Vagina (tissue), 2 donors: ENCODE data around the gene NAP1L1. TPM values are rescaled to one million over a fixed set of nuclear protein-coding genes. Genes with fewer than 3 reads are reported as not detected.

Experiments
- DNase-seq, 2 donors: peaks; one replicate each; pipeline ENCODE4 v3.0.0-alpha.2; 2017; ENCODE audit errors: extremely low spot score in 2 of 2
- H3K27ac ChIP-seq: fragments of 200-600 bp; sonication (generic); one replicate; pipeline ENCODE4 v1.5.1; 2019
- H3K27me3 ChIP-seq: fragments of 200-600 bp; sonication (generic); one replicate; pipeline ENCODE4 v1.5.1; 2019
- H3K36me3 ChIP-seq, 2 donors: fragments of 200-600 bp; sonication (generic); one replicate each; pipeline ENCODE4 v1.5.1; 2017 to 2019
- H3K4me1 ChIP-seq: fragments of 200-600 bp; sonication (generic); one replicate; pipeline ENCODE4 v1.5.1; 2019
- H3K4me3 ChIP-seq, 2 donors: fragments of 200-600 bp; sonication (generic); 1 replicate in 1 of 2; 2 replicates in 1 of 2; pipeline ENCODE4 v1.5.1; 2016 to 2019
- H3K9me3 ChIP-seq: fragments of 200-600 bp; sonication (generic); one replicate; pipeline ENCODE4 v1.5.1; 2019
- POLR2A ChIP-seq, 2 donors: fragments of 450-650 bp; IDR thresholded peaks; one replicate each; pipeline ENCODE4 v1.6.1; 2017; ENCODE audit warnings: antibody characterized with exemption in 2 of 2, mild to moderate bottlenecking in 2 of 2, moderate library complexity in 2 of 2
- POLR2AphosphoS5 ChIP-seq, 2 donors: sonication (generic); formaldehyde crosslinking; IDR thresholded peaks; one replicate each; pipeline ENCODE4 v1.9.0; 2017; ENCODE audit warnings: antibody characterized with exemption in 2 of 2, mild to moderate bottlenecking in 2 of 2, low read depth in 1 of 2; ENCODE audit not compliant: insufficient read depth in 1 of 2
- intact Hi-C: fragments of 100-400 bp; cut with DNase I; formaldehyde crosslinking; loops from one replicate; pipeline ENCODE4 v1.15.1; 2023
- total RNA-seq: library from RNA; depleted of rRNA; stranded (reverse); fragments of >200 nt; gene quantifications from one replicate; pipeline ENCODE4 v1.2.3, GENCODE V29; 2016
- TF ChIP-seq, protein P1 (sequence below), 3 experiments: fragments of 450-650 bp in 2 of 3; fragments of 200-600 bp in 1 of 3; sonication (generic) in 1 of 3; IDR thresholded peaks; one replicate each; pipeline ENCODE4 v1.5.1; 2017 to 2019; ENCODE audit warnings: antibody characterized with exemption in 3 of 3, mild to moderate bottlenecking in 2 of 3, moderate library complexity in 2 of 3

NAP1L1 gene
- total RNA-seq, 1 donor from 2014 or later, result 318 TPM

GRCh38 chr12:76020731-76021672, 63.5 kb downstream of the NAP1L1 start:
- DNase-seq, result no peak

DNA sequence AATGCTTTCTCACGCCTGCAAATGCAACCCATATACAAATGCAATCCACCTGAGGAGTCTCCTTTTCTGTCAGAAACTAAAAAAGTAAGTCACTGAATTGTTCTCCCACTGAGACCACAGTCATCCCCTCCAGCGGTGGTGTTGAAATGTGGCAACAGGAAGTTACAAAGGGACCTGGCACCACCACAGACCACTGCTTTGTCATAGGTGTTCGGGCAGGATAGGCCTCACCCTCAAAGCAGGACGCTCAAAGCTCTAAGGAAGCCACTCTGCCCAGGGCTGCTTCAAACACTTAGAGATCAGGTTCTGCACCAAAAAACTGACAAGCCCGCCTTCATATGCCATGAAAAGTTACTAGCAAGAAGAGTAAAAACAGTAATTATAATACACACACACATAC, 64.2 kb downstream of the NAP1L1 start:
- Histone ChIP-seq H3K4me3 (no peak overlapping the region), H3K27ac (peak overlapping the region; percentile 51), H3K4me1 (peaks cover 11% of the 10 kb centered on the region), H3K27me3 (no peaks in the 10 kb centered on the region), H3K36me3 (no peaks in the 10 kb centered on the region), H3K9me3 (no peaks in the 10 kb centered on the region)
- TF ChIP-seq, protein P1, sequence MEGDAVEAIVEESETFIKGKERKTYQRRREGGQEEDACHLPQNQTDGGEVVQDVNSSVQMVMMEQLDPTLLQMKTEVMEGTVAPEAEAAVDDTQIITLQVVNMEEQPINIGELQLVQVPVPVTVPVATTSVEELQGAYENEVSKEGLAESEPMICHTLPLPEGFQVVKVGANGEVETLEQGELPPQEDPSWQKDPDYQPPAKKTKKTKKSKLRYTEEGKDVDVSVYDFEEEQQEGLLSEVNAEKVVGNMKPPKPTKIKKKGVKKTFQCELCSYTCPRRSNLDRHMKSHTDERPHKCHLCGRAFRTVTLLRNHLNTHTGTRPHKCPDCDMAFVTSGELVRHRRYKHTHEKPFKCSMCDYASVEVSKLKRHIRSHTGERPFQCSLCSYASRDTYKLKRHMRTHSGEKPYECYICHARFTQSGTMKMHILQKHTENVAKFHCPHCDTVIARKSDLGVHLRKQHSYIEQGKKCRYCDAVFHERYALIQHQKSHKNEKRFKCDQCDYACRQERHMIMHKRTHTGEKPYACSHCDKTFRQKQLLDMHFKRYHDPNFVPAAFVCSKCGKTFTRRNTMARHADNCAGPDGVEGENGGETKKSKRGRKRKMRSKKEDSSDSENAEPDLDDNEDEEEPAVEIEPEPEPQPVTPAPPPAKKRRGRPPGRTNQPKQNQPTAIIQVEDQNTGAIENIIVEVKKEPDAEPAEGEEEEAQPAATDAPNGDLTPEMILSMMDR (IDR thresholded peaks at IDR 0.05), result no peak
- TF ChIP-seq POLR2A (IDR thresholded peaks at IDR 0.05), result no peak
- intact Hi-C loops, result no loop called here
- no peak for DNase-seq

More at GRCh38 chr12:76020731-76021672, 63.5 kb downstream of the NAP1L1 start:
- no peak overlapping the region for H3K4me3 ChIP-seq
- TF ChIP-seq POLR2A (IDR thresholded peaks at IDR 0.05), result no peak
- TF ChIP-seq POLR2AphosphoS5 (IDR thresholded peaks at IDR 0.05; ENCODE audit: insufficient read depth in 1 of 2, low read depth in 1 of 2), result peak in 1 of 2 donors; percentile 37
- no peaks in the 10 kb centered on the region for H3K9me3 ChIP-seq
- H3K4me1 ChIP-seq, result peaks cover 11% of the 10 kb centered on the region
- no peaks in the 10 kb centered on the region for H3K36me3 ChIP-seq
- H3K27me3 ChIP-seq, result no peaks in the 10 kb centered on the region
- H3K27ac ChIP-seq, result peak overlapping the region; percentile 51
- intact Hi-C loops, result no loop called here

DNA sequence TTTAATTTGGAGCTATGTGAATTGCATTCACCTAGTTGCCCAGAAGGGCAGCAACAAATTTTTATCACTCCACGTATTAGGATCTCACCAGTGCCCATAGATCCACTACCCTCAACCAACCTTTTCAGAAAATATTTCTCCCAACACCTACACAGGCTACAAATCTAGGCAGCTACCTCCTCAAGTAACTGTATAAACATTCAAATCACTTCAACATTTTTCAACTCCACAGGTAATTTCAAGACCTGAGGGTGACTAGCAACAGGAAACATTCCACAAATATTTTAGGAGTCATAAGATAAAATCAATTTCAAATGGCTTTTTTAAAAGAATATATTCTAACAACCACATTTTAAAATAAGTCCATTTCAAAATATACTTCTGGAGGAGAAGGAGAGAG, 65.8 kb downstream of the NAP1L1 start:
- no peaks in the 10 kb centered on the region for H3K27me3 ChIP-seq
- DNase-seq, result no peak
- no peaks in the 10 kb centered on the region for H3K36me3 ChIP-seq
- peaks cover 11% of the 10 kb centered on the region for H3K4me1 ChIP-seq
- H3K9me3 ChIP-seq, result no peaks in the 10 kb centered on the region
- H3K4me3 ChIP-seq, result no peak overlapping the region
- no peak overlapping the region for H3K27ac ChIP-seq
- no peak for TF ChIP-seq POLR2AphosphoS5 (IDR thresholded peaks at IDR 0.05; ENCODE audit: insufficient read depth in 1 of 2, low read depth in 1 of 2)
- no peak for TF ChIP-seq POLR2A (IDR thresholded peaks at IDR 0.05)
- TF ChIP-seq, protein P1 (IDR thresholded peaks at IDR 0.05), result no peak
- intact Hi-C loops, result no loop called here

- intact Hi-C loops, result no loop called here
- H3K27ac ChIP-seq, result no peak overlapping the region
- no peak for TF ChIP-seq POLR2A (IDR thresholded peaks at IDR 0.05)
- no peak for TF ChIP-seq POLR2AphosphoS5 (IDR thresholded peaks at IDR 0.05; ENCODE audit: insufficient read depth in 1 of 2, low read depth in 1 of 2)
- TF ChIP-seq, protein P1 (IDR thresholded peaks at IDR 0.05), result no peak
Observed at GRCh38 chr12:76018111-76018510, 66.4 kb downstream of the NAP1L1 start.

GRCh38 chr12:76014007-76014406, 70.5 kb downstream of the NAP1L1 start:
- H3K36me3 ChIP-seq, result no peaks in the 10 kb centered on the region
- H3K27me3 ChIP-seq, result no peaks in the 10 kb centered on the region
- intact Hi-C loops, result no loop called here
- H3K9me3 ChIP-seq, result no peaks in the 10 kb centered on the region
- TF ChIP-seq, protein P1 (IDR thresholded peaks at IDR 0.05), result no peak
- TF ChIP-seq POLR2AphosphoS5 (IDR thresholded peaks at IDR 0.05; ENCODE audit: insufficient read depth in 1 of 2, low read depth in 1 of 2) (no peak), POLR2A (IDR thresholded peaks at IDR 0.05) (no peak)
- no peaks in the 10 kb centered on the region for H3K4me1 ChIP-seq
- H3K27ac ChIP-seq, result no peak overlapping the region
- no peak for DNase-seq
- no peak overlapping the region for H3K4me3 ChIP-seq

More at GRCh38 chr12:76018111-76018510, 66.4 kb downstream of the NAP1L1 start:
- peaks cover 11% of the 10 kb centered on the region for H3K4me1 ChIP-seq
- DNase-seq, result no peak
- no peaks in the 10 kb centered on the region for H3K27me3 ChIP-seq
- no peaks in the 10 kb centered on the region for H3K9me3 ChIP-seq
- no peaks in the 10 kb centered on the region for H3K36me3 ChIP-seq
- no peak overlapping the region for H3K4me3 ChIP-seq
